WTC11 (cell line): Measurements from ENCODE around the gene ZKSCAN1. TPM values are rescaled to one million over a fixed set of nuclear protein-coding genes. Genes with fewer than 3 reads are reported as not detected.

Experiments
- ATAC-seq: fragments of 200-7000 bp; cut with Tn5 transposase; 2 replicates; pipeline ENCODE4 v1.10.0; 2021; ENCODE audit warnings: mild to moderate bottlenecking, moderate library complexity
- CTCF ChIA-PET: fragments of 300-600 bp; sonication (Branson Sonifier 250); formaldehyde crosslinking; loops from one replicate; lab custom pipeline; 2021; ENCODE audit warnings: antibody characterized with exemption; lab: Charles Lee
- POLR2A ChIA-PET: fragments of 350-600 bp; sonication (Branson Sonifier 250); formaldehyde crosslinking; loops from one replicate; lab custom pipeline; 2021; ENCODE audit warnings: antibody characterized with exemption; lab: Charles Lee
- DNase-seq: peaks from one replicate; pipeline ENCODE4 v3.0.0; 2021; ENCODE audit warnings: low spot score
- H3K27ac Mint-ChIP-seq: 2 replicates; pipeline ENCODE4 v1.8.0; 2021; ENCODE audit warnings: mixed read lengths
- H3K27me3 Mint-ChIP-seq: 2 replicates; pipeline ENCODE4 v1.8.0; 2021; ENCODE audit warnings: low read depth, mild to moderate bottlenecking, moderate library complexity, mixed read lengths
- H3K36me3 Mint-ChIP-seq: 2 replicates; pipeline ENCODE4 v1.8.0; 2021; ENCODE audit warnings: mixed read lengths
- H3K4me1 Mint-ChIP-seq: 2 replicates; pipeline ENCODE4 v1.8.0; 2022; ENCODE audit warnings: mixed read lengths
- H3K4me3 Mint-ChIP-seq: 2 replicates; pipeline ENCODE4 v1.8.0; 2021; ENCODE audit warnings: mild to moderate bottlenecking, moderate library complexity, mixed read lengths
- H3K9me3 Mint-ChIP-seq: 2 replicates; pipeline ENCODE4 v1.8.0; 2021; ENCODE audit warnings: mixed read lengths
- FOXJ3 ChIP-seq: sonication (generic); formaldehyde crosslinking; IDR thresholded peaks from 2 replicates; pipeline ENCODE4 v1.9.0; 2021; ENCODE audit warnings: missing genetic modification reagents, mild to moderate bottlenecking, borderline replicate concordance
- FOXP1 ChIP-seq: sonication (generic); formaldehyde crosslinking; IDR thresholded peaks from 2 replicates; pipeline ENCODE4 v1.8.0; 2022; ENCODE audit warnings: missing genetic modification reagents, mild to moderate bottlenecking, moderate library complexity, borderline replicate concordance
- JUN ChIP-seq: sonication (generic); formaldehyde crosslinking; IDR thresholded peaks from 2 replicates; pipeline ENCODE4 v1.8.0; 2023; ENCODE audit warnings: mild to moderate bottlenecking, missing genetic modification reagents
- NFE2L1 ChIP-seq: sonication (generic); formaldehyde crosslinking; IDR thresholded peaks from 2 replicates; pipeline ENCODE4 v1.8.1; 2023; ENCODE audit warnings: missing genetic modification reagents
- SOX15 ChIP-seq: fragments of 250-450 bp; sonication (Bioruptor Pico); IDR thresholded peaks from 2 replicates; pipeline ENCODE4 v1.9.0; 2021; ENCODE audit warnings: mild to moderate bottlenecking
- TEAD4 ChIP-seq: sonication (generic); formaldehyde crosslinking; IDR thresholded peaks from 2 replicates; pipeline ENCODE4 v1.8.0; 2022; ENCODE audit warnings: mild to moderate bottlenecking, missing genetic modification reagents
- total RNA-seq: library from RNA; stranded (reverse); gene quantifications from 3 replicates; pipeline ENCODE4 v1.2.3, GENCODE V29; 2021
- TF ChIP-seq, protein P1 (sequence below): sonication (generic); formaldehyde crosslinking; IDR thresholded peaks from 2 replicates; pipeline ENCODE4 v1.8.1; 2022; ENCODE audit warnings: mild to moderate bottlenecking, missing genetic modification reagents, moderate library complexity, borderline replicate concordance
- TF ChIP-seq, protein P2 (sequence below): sonication (generic); formaldehyde crosslinking; IDR thresholded peaks from 2 replicates; pipeline ENCODE4 v1.8.1; 2022; ENCODE audit warnings: low read depth, missing genetic modification reagents, borderline replicate concordance
- TF ChIP-seq, protein P3 (sequence below): fragments of 250-450 bp; sonication (Bioruptor Pico); IDR thresholded peaks from 2 replicates; pipeline ENCODE4 v2.1.2; 2022; ENCODE audit warnings: mild to moderate bottlenecking, moderate library complexity
- TF ChIP-seq, protein P4 (sequence below): sonication (generic); formaldehyde crosslinking; IDR thresholded peaks from 2 replicates; pipeline ENCODE4 v1.8.1; 2022; ENCODE audit warnings: mild to moderate bottlenecking, moderate library complexity, missing genetic modification reagents
- TF ChIP-seq, protein P5 (sequence below): sonication (generic); formaldehyde crosslinking; IDR thresholded peaks from 2 replicates; pipeline ENCODE4 v1.8.0; 2022; ENCODE audit warnings: mild to moderate bottlenecking, missing genetic modification reagents
- TF ChIP-seq, protein P6 (sequence below): sonication (generic); formaldehyde crosslinking; IDR thresholded peaks from 2 replicates; pipeline ENCODE4 v1.8.0; 2022; ENCODE audit warnings: mild to moderate bottlenecking, missing genetic modification reagents
- TF ChIP-seq, protein P7 (sequence below): sonication (generic); formaldehyde crosslinking; IDR thresholded peaks from 2 replicates; pipeline ENCODE4 v1.8.1; 2023; ENCODE audit warnings: mild to moderate bottlenecking, missing genetic modification reagents
- TF ChIP-seq, protein P8 (sequence below): fragments of 200-600 bp; IDR thresholded peaks from 2 replicates; pipeline ENCODE4 v1.8.0; 2022; ENCODE audit warnings: antibody characterized with exemption
- TF ChIP-seq, protein P9 (sequence below): sonication (generic); formaldehyde crosslinking; IDR thresholded peaks from 2 replicates; pipeline ENCODE4 v1.8.1; 2022; ENCODE audit warnings: missing genetic modification reagents, borderline replicate concordance

Gene ZKSCAN1
- total RNA-seq, 1 experiment from 2014 or later = 46.6 TPM

DNA sequence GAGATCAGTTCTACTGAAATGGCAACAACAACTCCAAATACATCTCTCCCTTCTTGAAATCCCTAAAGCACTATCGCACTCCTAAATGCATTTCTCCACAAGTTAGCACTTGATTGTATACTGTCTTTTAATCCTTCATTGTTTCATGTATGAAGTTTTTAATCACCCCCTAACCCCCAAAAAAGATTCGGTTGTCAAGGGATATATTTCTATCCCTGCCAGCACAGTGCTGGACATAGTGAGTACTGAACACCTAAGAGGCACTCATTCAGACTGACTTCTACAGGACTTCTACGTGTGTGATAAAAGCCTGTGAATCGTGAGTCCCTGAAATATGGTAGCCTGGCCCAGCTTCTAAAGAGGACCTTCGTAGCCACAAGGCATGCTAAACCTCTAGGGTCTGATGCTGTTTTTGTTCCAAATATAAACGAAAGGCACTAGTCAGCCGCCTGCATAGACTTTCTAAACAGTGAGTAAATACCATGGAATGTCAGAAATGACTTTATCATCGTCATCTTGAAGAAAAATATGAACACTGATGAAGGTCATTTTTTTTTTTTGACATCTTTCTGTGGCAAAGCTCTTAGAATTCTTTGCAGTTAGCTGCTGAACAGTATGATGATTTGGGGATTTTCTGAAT, 19.6 kb downstream of the ZKSCAN1 start (continued):
- TF ChIP-seq, protein P1, sequence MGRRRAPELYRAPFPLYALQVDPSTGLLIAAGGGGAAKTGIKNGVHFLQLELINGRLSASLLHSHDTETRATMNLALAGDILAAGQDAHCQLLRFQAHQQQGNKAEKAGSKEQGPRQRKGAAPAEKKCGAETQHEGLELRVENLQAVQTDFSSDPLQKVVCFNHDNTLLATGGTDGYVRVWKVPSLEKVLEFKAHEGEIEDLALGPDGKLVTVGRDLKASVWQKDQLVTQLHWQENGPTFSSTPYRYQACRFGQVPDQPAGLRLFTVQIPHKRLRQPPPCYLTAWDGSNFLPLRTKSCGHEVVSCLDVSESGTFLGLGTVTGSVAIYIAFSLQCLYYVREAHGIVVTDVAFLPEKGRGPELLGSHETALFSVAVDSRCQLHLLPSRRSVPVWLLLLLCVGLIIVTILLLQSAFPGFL = no peak
- no peak for TF ChIP-seq FOXJ3
- TF ChIP-seq SOX15 = no peak

DNA sequence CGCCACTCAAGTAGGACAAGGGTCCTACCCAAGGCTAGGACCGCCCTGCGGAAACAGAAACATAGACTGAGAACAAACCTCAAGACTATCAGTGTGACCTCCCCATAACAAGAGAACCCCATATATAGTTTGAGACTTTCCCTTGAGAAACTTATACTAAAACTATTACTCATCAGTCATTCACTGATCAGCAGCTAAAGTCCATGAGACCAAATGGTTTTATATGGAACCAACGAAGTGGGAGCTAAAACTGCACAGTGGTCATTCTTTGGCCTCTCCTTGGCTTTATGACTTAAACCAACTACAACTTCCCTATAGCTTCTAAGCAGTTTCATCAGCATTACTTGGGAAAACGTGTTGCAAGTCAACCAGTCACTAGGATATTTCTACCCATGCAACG, 20.5 kb downstream of the ZKSCAN1 start:
- no peak overlapping the region for H3K4me3 Mint-ChIP-seq
- ChIA-PET CTCF (no interaction called here), POLR2A (no interaction called here)
- H3K4me1 Mint-ChIP-seq = peaks cover 5% of the 10 kb centered on the region
- H3K36me3 Mint-ChIP-seq = peaks cover 65% of the 10 kb centered on the region
- ATAC-seq = no peak
- no peak overlapping the region for H3K27ac Mint-ChIP-seq
- H3K9me3 Mint-ChIP-seq = 0 out of 2 replicates have a peak, but pooled peaks cover 3% of the 10 kb centered on the region
- no peak for DNase-seq
- H3K27me3 Mint-ChIP-seq = no peaks in the 10 kb centered on the region
- TF ChIP-seq, protein P2, sequence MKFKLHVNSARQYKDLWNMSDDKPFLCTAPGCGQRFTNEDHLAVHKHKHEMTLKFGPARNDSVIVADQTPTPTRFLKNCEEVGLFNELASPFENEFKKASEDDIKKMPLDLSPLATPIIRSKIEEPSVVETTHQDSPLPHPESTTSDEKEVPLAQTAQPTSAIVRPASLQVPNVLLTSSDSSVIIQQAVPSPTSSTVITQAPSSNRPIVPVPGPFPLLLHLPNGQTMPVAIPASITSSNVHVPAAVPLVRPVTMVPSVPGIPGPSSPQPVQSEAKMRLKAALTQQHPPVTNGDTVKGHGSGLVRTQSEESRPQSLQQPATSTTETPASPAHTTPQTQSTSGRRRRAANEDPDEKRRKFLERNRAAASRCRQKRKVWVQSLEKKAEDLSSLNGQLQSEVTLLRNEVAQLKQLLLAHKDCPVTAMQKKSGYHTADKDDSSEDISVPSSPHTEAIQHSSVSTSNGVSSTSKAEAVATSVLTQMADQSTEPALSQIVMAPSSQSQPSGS (CRISPR knock-in tag) = no peak
- TF ChIP-seq, protein P3, sequence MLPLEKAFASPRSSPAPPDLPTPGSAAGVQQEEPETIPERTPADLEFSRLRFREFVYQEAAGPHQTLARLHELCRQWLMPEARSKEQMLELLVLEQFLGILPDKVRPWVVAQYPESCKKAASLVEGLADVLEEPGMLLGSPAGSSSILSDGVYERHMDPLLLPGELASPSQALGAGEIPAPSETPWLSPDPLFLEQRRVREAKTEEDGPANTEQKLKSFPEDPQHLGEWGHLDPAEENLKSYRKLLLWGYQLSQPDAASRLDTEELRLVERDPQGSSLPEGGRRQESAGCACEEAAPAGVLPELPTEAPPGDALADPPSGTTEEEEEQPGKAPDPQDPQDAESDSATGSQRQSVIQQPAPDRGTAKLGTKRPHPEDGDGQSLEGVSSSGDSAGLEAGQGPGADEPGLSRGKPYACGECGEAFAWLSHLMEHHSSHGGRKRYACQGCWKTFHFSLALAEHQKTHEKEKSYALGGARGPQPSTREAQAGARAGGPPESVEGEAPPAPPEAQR (CRISPR knock-in tag) = no peak
- no peak for TF ChIP-seq FOXP1 (CRISPR knock-in tag)
- TF ChIP-seq, protein P4, sequence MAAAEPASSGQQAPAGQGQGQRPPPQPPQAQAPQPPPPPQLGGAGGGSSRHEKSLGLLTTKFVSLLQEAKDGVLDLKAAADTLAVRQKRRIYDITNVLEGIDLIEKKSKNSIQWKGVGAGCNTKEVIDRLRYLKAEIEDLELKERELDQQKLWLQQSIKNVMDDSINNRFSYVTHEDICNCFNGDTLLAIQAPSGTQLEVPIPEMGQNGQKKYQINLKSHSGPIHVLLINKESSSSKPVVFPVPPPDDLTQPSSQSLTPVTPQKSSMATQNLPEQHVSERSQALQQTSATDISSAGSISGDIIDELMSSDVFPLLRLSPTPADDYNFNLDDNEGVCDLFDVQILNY (CRISPR knock-in tag) = no peak
- TF ChIP-seq, protein P5, sequence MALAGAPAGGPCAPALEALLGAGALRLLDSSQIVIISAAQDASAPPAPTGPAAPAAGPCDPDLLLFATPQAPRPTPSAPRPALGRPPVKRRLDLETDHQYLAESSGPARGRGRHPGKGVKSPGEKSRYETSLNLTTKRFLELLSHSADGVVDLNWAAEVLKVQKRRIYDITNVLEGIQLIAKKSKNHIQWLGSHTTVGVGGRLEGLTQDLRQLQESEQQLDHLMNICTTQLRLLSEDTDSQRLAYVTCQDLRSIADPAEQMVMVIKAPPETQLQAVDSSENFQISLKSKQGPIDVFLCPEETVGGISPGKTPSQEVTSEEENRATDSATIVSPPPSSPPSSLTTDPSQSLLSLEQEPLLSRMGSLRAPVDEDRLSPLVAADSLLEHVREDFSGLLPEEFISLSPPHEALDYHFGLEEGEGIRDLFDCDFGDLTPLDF (CRISPR knock-in tag) = no peak
- no peak for TF ChIP-seq JUN (CRISPR knock-in tag)
- TF ChIP-seq, protein P6, sequence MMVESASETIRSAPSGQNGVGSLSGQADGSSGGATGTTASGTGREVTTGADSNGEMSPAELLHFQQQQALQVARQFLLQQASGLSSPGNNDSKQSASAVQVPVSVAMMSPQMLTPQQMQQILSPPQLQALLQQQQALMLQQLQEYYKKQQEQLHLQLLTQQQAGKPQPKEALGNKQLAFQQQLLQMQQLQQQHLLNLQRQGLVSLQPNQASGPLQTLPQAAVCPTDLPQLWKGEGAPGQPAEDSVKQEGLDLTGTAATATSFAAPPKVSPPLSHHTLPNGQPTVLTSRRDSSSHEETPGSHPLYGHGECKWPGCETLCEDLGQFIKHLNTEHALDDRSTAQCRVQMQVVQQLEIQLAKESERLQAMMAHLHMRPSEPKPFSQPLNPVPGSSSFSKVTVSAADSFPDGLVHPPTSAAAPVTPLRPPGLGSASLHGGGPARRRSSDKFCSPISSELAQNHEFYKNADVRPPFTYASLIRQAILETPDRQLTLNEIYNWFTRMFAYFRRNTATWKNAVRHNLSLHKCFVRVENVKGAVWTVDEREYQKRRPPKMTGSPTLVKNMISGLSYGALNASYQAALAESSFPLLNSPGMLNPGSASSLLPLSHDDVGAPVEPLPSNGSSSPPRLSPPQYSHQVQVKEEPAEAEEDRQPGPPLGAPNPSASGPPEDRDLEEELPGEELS (CRISPR knock-in tag) = no peak

DNA sequence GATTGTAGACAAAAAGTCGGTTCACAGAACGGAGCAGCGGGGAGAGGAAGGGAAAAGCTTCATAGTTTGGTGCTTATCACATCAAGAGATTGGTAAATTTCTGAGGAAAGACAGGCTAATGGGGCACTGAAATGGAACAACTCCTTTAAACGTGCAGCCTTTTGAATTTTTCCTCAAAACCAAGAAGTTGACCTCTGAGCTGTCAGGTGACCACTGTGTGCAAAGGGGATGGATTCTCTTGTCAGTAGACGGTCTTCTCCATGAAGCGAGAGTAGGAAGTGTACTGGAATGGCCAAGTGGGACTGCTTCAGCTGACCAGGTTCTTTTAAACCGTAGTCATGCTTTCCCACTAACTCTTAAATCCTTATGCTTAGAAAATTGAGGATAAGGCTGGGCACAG, 22.9 kb downstream of the ZKSCAN1 start:
- peaks cover 56% of the 10 kb centered on the region for H3K36me3 Mint-ChIP-seq
- TF ChIP-seq, protein P7, sequence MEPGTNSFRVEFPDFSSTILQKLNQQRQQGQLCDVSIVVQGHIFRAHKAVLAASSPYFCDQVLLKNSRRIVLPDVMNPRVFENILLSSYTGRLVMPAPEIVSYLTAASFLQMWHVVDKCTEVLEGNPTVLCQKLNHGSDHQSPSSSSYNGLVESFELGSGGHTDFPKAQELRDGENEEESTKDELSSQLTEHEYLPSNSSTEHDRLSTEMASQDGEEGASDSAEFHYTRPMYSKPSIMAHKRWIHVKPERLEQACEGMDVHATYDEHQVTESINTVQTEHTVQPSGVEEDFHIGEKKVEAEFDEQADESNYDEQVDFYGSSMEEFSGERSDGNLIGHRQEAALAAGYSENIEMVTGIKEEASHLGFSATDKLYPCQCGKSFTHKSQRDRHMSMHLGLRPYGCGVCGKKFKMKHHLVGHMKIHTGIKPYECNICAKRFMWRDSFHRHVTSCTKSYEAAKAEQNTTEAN = no peak
- TF ChIP-seq, protein P5 (CRISPR knock-in tag) = no peak
- TF ChIP-seq, protein P8, sequence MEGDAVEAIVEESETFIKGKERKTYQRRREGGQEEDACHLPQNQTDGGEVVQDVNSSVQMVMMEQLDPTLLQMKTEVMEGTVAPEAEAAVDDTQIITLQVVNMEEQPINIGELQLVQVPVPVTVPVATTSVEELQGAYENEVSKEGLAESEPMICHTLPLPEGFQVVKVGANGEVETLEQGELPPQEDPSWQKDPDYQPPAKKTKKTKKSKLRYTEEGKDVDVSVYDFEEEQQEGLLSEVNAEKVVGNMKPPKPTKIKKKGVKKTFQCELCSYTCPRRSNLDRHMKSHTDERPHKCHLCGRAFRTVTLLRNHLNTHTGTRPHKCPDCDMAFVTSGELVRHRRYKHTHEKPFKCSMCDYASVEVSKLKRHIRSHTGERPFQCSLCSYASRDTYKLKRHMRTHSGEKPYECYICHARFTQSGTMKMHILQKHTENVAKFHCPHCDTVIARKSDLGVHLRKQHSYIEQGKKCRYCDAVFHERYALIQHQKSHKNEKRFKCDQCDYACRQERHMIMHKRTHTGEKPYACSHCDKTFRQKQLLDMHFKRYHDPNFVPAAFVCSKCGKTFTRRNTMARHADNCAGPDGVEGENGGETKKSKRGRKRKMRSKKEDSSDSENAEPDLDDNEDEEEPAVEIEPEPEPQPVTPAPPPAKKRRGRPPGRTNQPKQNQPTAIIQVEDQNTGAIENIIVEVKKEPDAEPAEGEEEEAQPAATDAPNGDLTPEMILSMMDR = no peak
- TF ChIP-seq TEAD4 (no peak), NFE2L1 (CRISPR knock-in tag) (no peak)
- TF ChIP-seq, protein P3 (CRISPR knock-in tag) = no peak
- TF ChIP-seq, protein P9, sequence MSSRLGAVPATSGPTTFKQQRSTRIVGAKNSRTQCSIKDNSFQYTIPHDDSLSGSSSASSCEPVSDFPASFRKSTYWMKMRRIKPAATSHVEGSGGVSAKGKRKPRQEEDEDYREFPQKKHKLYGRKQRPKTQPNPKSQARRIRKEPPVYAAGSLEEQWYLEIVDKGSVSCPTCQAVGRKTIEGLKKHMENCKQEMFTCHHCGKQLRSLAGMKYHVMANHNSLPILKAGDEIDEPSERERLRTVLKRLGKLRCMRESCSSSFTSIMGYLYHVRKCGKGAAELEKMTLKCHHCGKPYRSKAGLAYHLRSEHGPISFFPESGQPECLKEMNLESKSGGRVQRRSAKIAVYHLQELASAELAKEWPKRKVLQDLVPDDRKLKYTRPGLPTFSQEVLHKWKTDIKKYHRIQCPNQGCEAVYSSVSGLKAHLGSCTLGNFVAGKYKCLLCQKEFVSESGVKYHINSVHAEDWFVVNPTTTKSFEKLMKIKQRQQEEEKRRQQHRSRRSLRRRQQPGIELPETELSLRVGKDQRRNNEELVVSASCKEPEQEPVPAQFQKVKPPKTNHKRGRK (CRISPR knock-in tag) = no peak

More for the DNA sequence above, 22.9 kb downstream of the ZKSCAN1 start:
- peaks cover 11% of the 10 kb centered on the region for H3K4me1 Mint-ChIP-seq
- ChIA-PET CTCF (interaction anchor here (0.6 kb wide), 1 partner anchor 168 kb away, joined by 3 read pairs; no protein-coding TSS in a partner anchor), POLR2A (no interaction called here)
- H3K4me3 Mint-ChIP-seq = no peak overlapping the region
- no peaks in the 10 kb centered on the region for H3K27me3 Mint-ChIP-seq
- H3K9me3 Mint-ChIP-seq = peaks cover 11% of the 10 kb centered on the region
- ATAC-seq (no peak), DNase-seq (no peak)
- no peak overlapping the region for H3K27ac Mint-ChIP-seq
